Ureter (tissue), 1 donor: ENCODE results near the gene SNRNP40. TPM values are rescaled to one million over a fixed set of nuclear protein-coding genes. Genes with fewer than 3 reads are reported as not detected.
"Not testable (repeated sequence)": the region's sequence is repeated elsewhere in the genome, so short reads cannot be mapped to it uniquely, and the experiment has no call there.

Experiments used
- DNase-seq: peaks from one replicate; pipeline ENCODE4 v3.0.0-alpha.2; 2020; ENCODE audit warnings: low spot score
- total RNA-seq: library from RNA; stranded (reverse); gene quantifications from one replicate; pipeline ENCODE4 v1.2.4, GENCODE V29; 2023
- donor health status: DM: yes; HTN: yes; CAD: no.

The SNRNP40 gene
- total RNA-seq, 1 donor from 2014 or later = 67.6 TPM

DNA sequence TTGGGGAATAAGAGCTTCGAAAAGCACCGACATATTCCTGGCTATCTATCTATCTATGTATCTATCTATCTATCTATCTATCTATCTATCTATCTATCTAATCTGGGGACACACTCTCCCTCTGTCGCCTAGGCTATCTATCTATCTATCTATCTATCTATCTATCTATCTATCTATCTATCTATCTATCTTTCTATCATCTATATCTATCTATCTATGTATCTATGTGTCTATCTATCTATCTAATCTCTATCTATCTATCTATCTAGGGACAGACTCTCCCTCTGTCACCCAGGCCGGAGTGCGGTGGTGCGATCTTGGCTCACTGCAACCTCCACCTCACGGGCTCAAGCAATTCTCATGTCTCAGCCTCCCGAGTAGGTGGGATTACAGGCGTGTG is 14.2 kb downstream of the SNRNP40 start:
- DNase-seq = not testable (repeated sequence)

GRCh38 chr1:31273619-31274018 is 23.0 kb downstream of the SNRNP40 start:
- no peak for DNase-seq

GRCh38 chr1:31272369-31272768 is 24.2 kb downstream of the SNRNP40 start:
- no peak for DNase-seq

DNA sequence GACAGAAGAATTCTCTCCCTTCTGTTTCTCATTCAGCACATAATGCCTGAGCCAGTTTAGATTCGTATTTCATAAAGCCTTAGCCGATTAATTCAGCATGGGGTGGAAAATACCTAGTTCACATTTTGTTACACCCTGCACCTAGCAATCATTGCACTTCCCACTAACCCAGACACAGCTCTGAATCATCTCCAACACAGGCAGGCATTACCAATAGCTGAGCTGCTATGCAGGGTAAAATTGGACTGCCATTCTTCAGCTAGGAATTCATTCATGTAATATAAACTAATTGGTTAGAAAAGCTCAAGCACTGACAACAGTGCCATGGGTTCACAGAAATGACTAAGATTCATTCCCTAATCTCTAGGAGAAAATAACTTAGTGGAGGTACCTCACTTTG is 30.0 kb downstream of the SNRNP40 start:
- no peak for DNase-seq

GRCh38 chr1:31264790-31265386 is 31.7 kb downstream of the SNRNP40 start:
- DNase-seq = no peak

DNA sequence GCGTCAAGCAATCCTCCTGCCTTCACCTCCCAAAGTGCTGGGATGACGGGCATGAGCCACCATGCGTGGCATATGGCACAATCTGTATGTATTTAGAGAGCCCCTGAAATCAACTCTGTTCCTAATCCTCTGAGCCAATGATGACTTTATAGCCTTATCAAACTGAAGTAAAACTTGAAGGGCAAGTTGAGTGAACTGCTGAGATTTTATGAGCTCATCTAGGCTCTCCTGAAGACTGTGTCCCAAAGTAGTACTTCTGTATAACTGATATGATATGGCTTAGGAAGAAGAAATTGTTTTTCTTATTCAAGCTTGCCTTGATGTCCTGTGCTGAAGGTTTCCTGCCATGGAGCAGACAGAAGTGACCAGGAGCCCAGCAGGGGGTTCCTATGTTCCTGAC is 33.2 kb downstream of the SNRNP40 start:
- DNase-seq = no peak

DNA sequence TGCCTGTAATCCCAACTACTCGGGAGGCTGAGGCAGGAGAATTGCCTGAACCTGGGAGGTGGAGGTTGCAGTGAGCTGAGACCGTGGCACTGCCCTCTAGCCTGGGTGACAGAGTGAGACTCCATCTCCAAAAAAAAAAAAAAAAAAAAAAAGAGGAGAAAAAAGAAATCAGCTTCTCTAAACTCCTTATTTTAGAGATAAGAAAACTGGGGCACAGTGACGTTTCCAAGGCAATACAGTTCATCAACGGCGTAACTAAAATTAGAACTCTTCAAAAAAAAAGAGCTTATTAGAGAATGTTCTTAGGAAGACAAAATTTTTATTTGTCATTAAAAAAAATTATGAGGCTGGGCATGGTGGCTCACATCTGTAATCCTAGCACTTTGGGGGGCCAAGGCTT is 34.2 kb downstream of the SNRNP40 start:
- DNase-seq = not testable (repeated sequence)

DNA sequence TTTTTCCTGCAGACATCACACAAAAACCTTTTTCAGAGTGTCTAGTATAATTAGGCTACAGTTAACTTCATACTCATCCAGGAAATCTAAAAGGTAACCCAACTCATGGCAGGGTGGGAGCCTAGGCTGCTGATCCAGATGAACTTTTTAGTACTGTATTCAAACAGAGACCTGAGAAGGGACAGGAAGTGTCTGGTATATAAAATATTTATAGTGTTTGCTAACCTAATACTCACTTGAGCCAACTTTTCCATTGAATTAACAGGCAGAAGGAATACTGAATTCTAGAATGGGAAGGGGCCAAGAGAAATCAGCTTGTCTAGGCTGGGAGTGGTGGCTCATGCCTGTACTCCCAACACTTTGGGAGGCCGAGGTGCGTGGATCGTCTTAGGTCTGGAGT is 34.7 kb downstream of the SNRNP40 start:
- DNase-seq = no peak

DNA sequence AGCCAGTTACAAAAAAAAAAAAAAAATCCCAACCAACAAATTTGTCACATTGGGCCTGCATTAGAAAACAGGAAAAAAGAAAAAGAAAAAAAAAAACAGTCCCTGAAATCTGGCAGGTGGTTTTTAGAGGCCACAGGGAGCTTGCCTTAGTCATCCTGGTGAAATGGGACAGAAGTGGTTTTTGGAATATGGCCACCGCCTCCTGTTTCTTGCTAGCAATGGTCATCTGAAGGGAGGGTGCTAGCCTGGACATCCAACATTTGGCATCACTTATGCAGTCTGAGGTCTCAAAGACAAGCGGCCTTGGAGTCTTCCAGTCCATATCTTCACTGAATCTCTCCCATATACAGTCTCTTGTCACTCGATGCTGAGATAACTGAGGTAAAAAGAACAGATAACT is 36.8 kb downstream of the SNRNP40 start:
- no peak for DNase-seq

GRCh38 chr1:31258581-31258980 is 38.0 kb downstream of the SNRNP40 start:
- DNase-seq = no peak

- DNase-seq = no peak
These were observed 39.4 kb downstream of the SNRNP40 start for GRCh38 chr1:31257213-31257612.

DNA sequence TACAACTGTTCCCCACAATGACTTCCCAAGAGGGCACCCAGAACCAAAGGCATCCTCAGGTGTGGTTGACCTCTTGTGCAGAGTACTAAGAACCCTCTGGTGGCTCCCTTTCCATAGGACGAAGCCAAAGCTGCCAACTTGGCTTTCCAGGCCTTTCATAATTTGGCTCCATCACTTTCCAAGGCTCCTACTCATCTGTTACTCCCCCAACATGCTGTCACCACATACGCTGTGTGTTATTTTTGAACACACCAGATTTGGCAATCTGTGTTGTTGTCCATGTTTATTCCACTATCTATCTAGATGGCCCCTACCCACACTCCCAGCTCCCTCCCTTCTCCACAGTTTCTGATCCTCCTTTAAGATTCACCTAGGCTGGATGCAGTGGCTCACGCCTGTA is 46.7 kb downstream of the SNRNP40 start:
- no peak for DNase-seq

GRCh38 chr1:31248276-31248675 is 48.3 kb downstream of the SNRNP40 start:
- no peak for DNase-seq

- no peak for DNase-seq
These were observed 52.3 kb downstream of the SNRNP40 start for GRCh38 chr1:31244326-31244725.

DNA sequence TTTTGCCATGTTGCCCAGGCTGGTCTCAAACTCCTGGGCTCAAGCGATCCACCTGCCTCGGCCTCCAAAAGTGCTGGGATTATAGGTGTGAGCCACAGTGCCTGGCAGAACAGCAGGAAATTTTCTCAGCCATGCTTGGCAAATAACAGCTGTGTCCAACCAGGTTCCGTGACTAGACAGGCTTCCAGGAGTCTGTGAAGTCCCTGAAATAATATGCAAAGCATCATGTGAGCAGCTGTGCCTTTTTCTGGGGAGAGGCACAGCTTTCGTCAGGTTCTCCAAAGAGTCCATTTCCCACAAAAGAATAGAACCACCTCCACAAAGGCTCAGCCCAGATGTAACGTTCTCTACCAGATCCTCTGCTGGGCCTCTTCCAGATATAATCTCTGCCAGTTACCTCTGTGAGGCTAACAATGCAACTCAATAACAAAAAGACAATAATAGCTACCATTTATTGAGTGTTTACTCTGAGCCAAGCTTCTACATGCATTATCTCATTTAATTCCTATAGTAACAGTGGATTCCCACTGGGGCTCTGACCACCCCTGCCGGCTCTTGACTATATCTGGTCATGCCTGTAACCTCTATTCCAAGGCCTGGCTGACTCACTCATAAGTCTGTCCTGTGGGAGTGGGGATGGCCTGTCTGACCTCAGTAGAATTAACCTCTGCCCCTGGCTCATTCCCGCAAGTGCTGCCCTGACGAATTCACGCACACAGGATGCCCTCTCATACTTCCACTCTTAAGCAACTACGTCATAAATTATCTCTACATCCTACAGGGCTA is 52.9 kb downstream of the SNRNP40 start:
- DNase-seq = no peak

DNA sequence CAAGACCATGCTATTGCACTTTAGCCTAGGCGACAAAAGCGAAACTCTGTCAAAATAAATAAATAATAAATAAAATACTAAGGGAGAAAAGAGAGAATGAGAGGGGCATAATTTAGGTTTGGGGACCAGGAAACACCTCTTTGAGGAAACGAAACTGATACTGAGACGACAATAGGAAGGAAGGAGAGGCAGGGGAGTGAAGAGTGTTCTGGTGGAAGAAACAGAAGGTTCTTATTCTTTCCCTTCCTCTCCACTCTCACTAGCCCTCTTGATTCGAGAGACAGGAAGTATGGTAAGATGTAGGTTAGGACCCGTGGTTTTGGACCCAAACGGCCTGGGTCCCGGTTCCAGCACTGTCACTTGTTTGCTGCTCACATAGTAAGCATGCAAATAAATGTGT is 55.3 kb downstream of the SNRNP40 start:
- DNase-seq = no peak

GRCh38 chr1:31239653-31240241 is 56.8 kb downstream of the SNRNP40 start, which contains the start of gene NKAIN1:
Gene NKAIN1, minus strand, starts transcription at chr1:31239887. Its CDS starts 340 bp downstream, at chr1:31239547.
- no peak for DNase-seq

DNA sequence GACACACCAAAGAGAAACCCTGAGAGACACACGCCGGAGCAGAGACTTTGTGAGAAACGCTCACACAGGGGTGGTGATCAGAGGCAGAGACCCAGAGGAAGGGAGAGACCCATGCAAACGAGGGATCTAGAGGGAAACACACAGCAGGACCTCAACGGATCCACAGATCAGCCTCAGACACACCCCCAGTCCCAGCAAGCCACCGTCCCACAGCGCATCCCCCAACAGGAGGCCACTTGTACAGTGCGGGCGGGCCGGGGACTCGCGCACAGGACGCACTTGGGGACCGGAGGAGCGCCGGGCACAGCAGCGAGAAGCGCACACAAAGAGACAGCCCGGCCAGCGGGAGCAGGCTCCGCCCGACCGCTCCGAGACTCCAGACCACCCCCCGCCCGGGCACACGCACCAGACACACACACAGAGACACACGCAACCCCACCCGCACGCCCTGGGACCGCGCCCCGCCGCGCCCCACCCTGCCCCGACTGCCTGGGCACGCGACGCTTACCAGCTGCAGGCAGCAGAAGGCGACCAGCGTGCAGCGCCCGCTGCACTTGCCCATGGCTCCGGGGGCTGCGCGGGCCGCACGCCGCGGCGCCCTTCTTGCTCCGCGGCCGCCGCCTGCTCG is 57.5 kb downstream of the SNRNP40 start:
- DNase-seq = no peak

DNA sequence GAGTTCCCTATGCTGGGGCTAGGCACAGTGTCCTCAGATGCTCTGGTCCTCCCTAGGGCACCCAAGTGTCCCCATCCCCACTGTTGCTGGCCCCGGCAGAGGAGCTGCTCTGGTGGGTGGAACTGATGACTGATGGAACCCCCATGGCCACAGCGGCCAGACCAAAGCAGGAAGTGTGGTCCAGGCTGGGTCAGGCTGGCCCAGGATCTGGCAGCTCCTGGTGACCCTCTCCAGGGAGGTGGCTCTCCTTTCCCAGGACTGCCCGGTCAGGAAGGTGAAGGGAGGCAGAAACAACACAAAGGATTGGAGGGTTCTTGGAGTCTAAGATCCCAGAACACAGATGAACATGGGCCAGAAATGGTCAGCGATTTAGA is 58.0 kb downstream of the SNRNP40 start:
- no peak for DNase-seq

- no peak for DNase-seq
These were observed 61.7 kb downstream of the SNRNP40 start for GRCh38 chr1:31234870-31235269.

DNA sequence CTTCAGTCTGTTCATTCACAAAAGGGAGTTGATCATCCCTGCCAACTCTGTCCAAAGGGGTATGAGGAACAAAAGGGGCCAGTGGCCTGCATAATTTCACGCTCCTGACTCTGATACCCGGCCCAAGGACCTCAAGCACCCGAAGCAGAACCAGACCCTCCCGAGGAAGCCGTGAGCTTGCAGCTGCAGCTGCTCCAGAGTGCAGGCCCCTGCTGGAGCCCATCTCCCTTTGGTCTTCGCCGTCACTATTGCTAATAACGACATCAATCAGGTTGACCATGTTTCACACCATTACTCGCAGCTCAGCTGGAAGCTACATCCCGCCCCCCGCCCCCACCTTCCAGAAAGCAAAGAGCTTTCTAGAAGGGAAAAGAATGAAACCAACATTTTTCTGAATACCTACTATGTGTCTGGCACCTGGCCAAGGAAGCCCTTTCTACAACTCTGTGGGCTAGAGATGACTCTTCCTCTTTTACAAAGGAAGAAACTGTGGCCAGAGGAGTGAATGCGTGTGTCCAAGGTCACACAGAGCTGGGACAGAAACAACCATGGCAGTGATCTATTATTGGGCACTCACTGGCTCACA is 62.4 kb downstream of the SNRNP40 start:
- DNase-seq = no peak

- no peak for DNase-seq
These were observed 63.9 kb downstream of the SNRNP40 start for GRCh38 chr1:31232689-31233088.
